MM.1S (cell line): ENCODE measurements around the gene CCBE1.

Experiments
- CTCF ChIP-seq: fragments of 300-600 bp; sonication (generic); IDR thresholded peaks from 2 replicates; pipeline ENCODE4 v1.5.1; 2016; ENCODE audit warnings: antibody characterized with exemption, low read length, mixed read lengths
- EZH2phosphoT487 ChIP-seq: fragments of 300-600 bp; sonication (generic); IDR thresholded peaks from 2 replicates; pipeline ENCODE4 v1.6.1; 2018; ENCODE audit warnings: antibody characterized with exemption, low read length

- TF ChIP-seq CTCF, result no peak
- TF ChIP-seq EZH2phosphoT487, result no peak
These were observed 21.4 kb upstream of the CCBE1 start for GRCh38 chr18:59718464-59719157.
